WERI-Rb-1 (cell line): ENCODE measurements around the gene L1TD1.

Experiments used
- DNase-seq: peaks from one replicate; pipeline ENCODE4 v3.0.0-alpha.2; 2020
- H3K27ac ChIP-seq: fragments of 250-450 bp; sonication (Bioruptor Pico); 2 replicates; pipeline ENCODE4 v1.5.1; 2020; ENCODE audit warnings: mild to moderate bottlenecking, moderate library complexity
- H3K27me3 ChIP-seq: fragments of 250-450 bp; sonication (Bioruptor Pico); 2 replicates; pipeline ENCODE4 v1.5.1; 2021; ENCODE audit warnings: mild to moderate bottlenecking, low read depth, moderate library complexity; ENCODE audit not compliant: insufficient read depth, severe bottlenecking
- H3K36me3 ChIP-seq: fragments of 250-450 bp; sonication (Bioruptor Pico); 2 replicates; pipeline ENCODE4 v1.5.1; 2020; ENCODE audit warnings: mild to moderate bottlenecking, moderate library complexity
- H3K4me3 ChIP-seq: 2 replicates; pipeline ENCODE4 v1.5.1; 2011; ENCODE audit warnings: low read depth, mild to moderate bottlenecking, control low read depth, low read length
- H3K9me3 ChIP-seq: fragments of 250-450 bp; sonication (Bioruptor Pico); 2 replicates; pipeline ENCODE4 v1.5.1; 2021; ENCODE audit warnings: mild to moderate bottlenecking, moderate library complexity; ENCODE audit not compliant: severe bottlenecking
- CTCF ChIP-seq: IDR thresholded peaks from 2 replicates; pipeline ENCODE4 v1.5.1; 2011; ENCODE audit warnings: low read depth, mild to moderate bottlenecking, control low read depth, inconsistent platforms, low read length

Gene L1TD1

GRCh38 chr1:62245201-62245600 lies 50.6 kb downstream of the L1TD1 start:
- no peak overlapping the region for H3K27ac ChIP-seq
- peaks cover 5% of the 10 kb centered on the region for H3K9me3 ChIP-seq
- H3K4me3 ChIP-seq = no peak overlapping the region
- H3K27me3 ChIP-seq = no peaks in the 10 kb centered on the region
- DNase-seq = no peak
- H3K36me3 ChIP-seq = no peaks in the 10 kb centered on the region
- no peak for TF ChIP-seq CTCF

GRCh38 chr1:62247391-62248168 lies 52.9 kb downstream of the L1TD1 start:
- no peaks in the 10 kb centered on the region for H3K27me3 ChIP-seq
- H3K36me3 ChIP-seq = no peaks in the 10 kb centered on the region
- H3K4me3 ChIP-seq = no peak overlapping the region
- no peak overlapping the region for H3K27ac ChIP-seq
- peaks cover 5% of the 10 kb centered on the region for H3K9me3 ChIP-seq
- no peak for DNase-seq
- TF ChIP-seq CTCF = no peak

GRCh38 chr1:62250126-62250726 lies 55.6 kb downstream of the L1TD1 start:
- Histone ChIP-seq H3K27me3 (no peaks in the 10 kb centered on the region), H3K27ac (no peak overlapping the region), H3K36me3 (no peaks in the 10 kb centered on the region), H3K9me3 (no peaks in the 10 kb centered on the region), H3K4me3 (no peak overlapping the region)
- no peak for DNase-seq
- no peak for TF ChIP-seq CTCF

- DNase-seq = no peak
- Histone ChIP-seq H3K27ac (no peak overlapping the region), H3K4me3 (no peak overlapping the region), H3K27me3 (no peaks in the 10 kb centered on the region), H3K36me3 (no peaks in the 10 kb centered on the region), H3K9me3 (no peaks in the 10 kb centered on the region)
- no peak for TF ChIP-seq CTCF
These were observed 64.9 kb downstream of the L1TD1 start for GRCh38 chr1:62259551-62259950.

- TF ChIP-seq CTCF = no peak
- no peaks in the 10 kb centered on the region for H3K36me3 ChIP-seq
- no peak overlapping the region for H3K4me3 ChIP-seq
- H3K9me3 ChIP-seq = no peaks in the 10 kb centered on the region
- no peak overlapping the region for H3K27ac ChIP-seq
- no peaks in the 10 kb centered on the region for H3K27me3 ChIP-seq
- DNase-seq = no peak
These were observed 66.0 kb downstream of the L1TD1 start for GRCh38 chr1:62260688-62261087.
